ENCODE results near the gene SULT1E1. TPM values are rescaled to one million over a fixed set of nuclear protein-coding genes. Genes with fewer than 3 reads are reported as not detected.

Gene SULT1E1, protein sequence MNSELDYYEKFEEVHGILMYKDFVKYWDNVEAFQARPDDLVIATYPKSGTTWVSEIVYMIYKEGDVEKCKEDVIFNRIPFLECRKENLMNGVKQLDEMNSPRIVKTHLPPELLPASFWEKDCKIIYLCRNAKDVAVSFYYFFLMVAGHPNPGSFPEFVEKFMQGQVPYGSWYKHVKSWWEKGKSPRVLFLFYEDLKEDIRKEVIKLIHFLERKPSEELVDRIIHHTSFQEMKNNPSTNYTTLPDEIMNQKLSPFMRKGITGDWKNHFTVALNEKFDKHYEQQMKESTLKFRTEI
- polyA plus RNA-seq, result under 1 TPM in 1 of 3 donors, not detected in 2; 0.23 TPM

DNA sequence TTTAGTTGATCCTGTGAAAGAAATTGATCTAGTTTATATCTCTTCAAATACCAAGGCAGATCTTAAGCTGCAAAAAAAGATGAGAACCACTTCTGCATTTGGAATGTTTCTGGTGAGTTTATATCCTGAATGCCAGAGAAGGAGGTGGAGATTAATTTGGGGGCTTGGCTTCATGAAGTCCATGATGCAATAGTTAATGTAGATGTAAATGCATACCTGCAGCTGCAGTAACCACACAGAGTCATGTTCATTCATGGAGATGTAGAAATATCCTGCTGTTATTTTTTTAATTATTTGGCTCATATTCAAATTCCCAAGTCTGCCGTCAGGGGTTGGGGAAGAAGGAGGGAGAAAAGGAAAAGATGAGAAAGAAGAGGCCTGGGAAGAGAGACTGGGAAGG lies at the start of gene SULT1E1:
SULT1E1 (minus strand) TSS at position 94 of the 400 bp plus-strand sequence. CDS start 2,501 bp downstream, outside the sequence.
- Mint-ChIP-seq H3K27ac (no peak within 1 kb of the TSS), H3K4me3 (no peak within 1 kb of the TSS), H3K9me3 (peaks cover 0 to 2% (median 0%) of the 10 kb centered on the region in 6 donors), H3K4me1 (no peaks in the 10 kb centered on the region), H3K27me3 (ENCODE audit: low read depth in 3 of 3) (peaks cover 0 to 2% (median 0%) of the 10 kb centered on the region in 3 donors), H3K36me3 (no peaks in the 10 kb centered on the region)
- no peak for DNase-seq

DNA sequence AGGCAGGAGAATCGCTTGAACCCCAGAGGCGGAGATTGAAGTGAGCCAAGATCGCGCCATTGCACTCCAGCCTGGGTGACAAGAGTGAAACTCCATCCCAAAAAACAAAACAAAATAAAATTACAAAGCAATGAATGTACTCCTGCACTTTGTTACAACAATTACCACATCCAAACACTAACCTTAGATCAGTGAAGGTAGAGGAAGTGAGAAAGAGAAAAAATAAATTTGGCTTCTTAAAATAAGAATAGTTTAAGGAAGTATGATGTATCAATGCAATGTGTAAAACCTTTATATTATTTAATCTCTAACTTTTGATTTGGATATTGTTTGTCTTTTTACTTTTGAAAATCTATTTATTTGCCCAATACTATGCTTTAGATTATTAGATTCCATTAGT lies 49.2 kb upstream of the SULT1E1 start:
- Mint-ChIP-seq H3K36me3 (no peaks in the 10 kb centered on the region), H3K27ac (no peak overlapping the region), H3K27me3 (ENCODE audit: low read depth in 3 of 3) (peaks cover 0 to 2% (median 2%) of the 10 kb centered on the region in 3 donors), H3K4me3 (no peak overlapping the region), H3K4me1 (no peaks in the 10 kb centered on the region), H3K9me3 (peaks cover 0 to 2% (median 0%) of the 10 kb centered on the region in 6 donors)
- no peak for DNase-seq

DNA sequence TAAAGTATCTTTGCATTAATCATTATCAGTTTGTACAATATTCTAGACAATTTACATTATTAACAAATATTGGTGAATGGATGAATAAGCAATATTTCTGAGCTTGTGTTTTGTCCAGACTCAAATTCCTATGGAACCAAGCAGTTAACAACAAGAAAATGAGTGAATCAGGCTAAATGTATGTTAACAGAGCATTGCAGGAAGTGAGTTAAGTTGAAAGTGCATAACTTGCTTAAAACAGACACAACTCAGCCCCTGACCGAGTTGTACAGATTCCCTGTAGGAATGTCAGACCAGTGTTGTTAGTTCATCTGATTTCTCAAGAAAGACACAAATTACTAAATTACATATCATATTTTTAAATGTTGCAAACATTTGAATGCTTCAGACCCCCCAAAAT lies 47.2 kb upstream of the SULT1E1 start:
- H3K4me3 Mint-ChIP-seq, result no peak overlapping the region
- H3K27ac Mint-ChIP-seq, result no peak overlapping the region
- no peak for DNase-seq
- peaks cover 2 to 3% (median 2%) of the 10 kb centered on the region in 3 donors for H3K27me3 Mint-ChIP-seq (ENCODE audit: low read depth in 3 of 3)
- no peaks in the 10 kb centered on the region for H3K4me1 Mint-ChIP-seq
- H3K36me3 Mint-ChIP-seq, result no peaks in the 10 kb centered on the region
- peaks cover 0 to 11% (median 0%) of the 10 kb centered on the region in 6 donors for H3K9me3 Mint-ChIP-seq

DNA sequence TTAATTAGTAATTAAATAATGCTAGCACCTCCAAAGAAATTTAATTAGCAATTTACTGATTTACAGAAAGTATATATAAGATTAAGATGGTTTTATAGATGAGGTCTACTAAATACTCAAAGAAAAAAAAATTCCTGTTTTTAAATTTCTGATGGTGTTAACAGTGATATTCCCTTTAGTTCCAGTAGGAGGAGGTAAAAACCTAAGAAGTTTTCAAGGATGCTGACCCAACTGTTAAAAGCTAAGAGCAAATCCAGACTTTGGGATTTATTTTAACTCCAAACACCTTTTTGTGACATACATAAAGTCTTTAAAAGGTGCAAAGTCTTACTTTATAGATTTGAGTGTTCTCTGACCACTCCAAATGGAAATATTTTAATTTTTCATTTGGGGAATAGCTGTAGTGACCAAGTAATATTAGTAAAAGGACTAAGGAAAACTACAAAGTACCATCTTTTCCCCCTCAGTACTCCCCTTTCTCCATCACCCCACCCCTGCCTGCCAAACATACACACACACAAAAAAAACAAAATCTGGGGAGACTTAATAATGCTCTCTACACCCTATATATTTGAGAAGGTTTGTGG lies 36.7 kb upstream of the SULT1E1 start:
- DNase-seq, result no peak
- H3K4me1 Mint-ChIP-seq, result no peaks in the 10 kb centered on the region
- H3K9me3 Mint-ChIP-seq, result no peaks in the 10 kb centered on the region
- H3K36me3 Mint-ChIP-seq, result no peaks in the 10 kb centered on the region
- H3K27ac Mint-ChIP-seq, result no peak overlapping the region
- H3K27me3 Mint-ChIP-seq (ENCODE audit: low read depth in 3 of 3), result peaks cover 0 to 3% (median 2%) of the 10 kb centered on the region in 3 donors
- H3K4me3 Mint-ChIP-seq, result no peak overlapping the region

DNA sequence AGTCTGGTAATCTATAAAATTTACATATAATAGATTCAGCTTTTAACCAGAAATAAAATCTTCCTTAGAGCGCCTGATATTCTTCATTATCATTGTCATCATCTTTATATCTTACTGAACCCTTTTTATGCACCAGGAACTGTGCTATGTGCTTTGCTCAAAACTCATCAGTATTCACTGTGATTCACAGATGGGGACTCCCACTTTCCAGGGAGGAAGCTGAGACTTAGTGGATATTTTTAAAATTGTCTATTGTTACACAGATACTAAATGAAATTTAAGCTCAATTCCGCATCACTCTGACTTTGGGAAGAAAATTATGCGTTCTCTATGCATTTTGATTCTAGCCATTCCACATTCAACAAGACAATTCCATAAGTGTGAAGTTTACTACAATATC lies 34.8 kb upstream of the SULT1E1 start:
- H3K9me3 Mint-ChIP-seq, result peaks cover 0 to 2% (median 0%) of the 10 kb centered on the region in 6 donors

DNA sequence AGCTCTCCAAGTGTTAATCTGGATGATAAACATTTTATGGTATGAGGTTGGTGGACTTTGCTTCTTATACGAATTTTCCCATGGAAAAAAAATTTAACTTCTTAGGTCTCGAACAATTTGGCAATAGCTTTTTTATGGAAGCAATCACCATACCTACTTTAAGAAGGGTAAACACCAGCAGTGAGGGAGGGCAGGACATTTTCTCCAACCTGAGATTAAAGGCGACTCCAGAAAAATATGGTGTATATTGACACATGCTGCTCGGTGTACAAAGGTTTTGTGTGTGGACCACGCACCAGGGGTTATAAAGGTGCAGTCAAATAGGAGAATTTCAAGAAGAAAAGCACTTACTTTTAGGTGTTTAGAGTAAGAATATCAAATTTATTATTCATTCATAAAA lies 34.2 kb upstream of the SULT1E1 start:
- DNase-seq, result no peak
- Mint-ChIP-seq H3K4me3 (no peak overlapping the region), H3K36me3 (no peaks in the 10 kb centered on the region), H3K27me3 (ENCODE audit: low read depth in 3 of 3) (peaks cover 1 to 3% (median 2%) of the 10 kb centered on the region in 3 donors), H3K27ac (no peak overlapping the region), H3K9me3 (peaks cover 0 to 2% (median 0%) of the 10 kb centered on the region in 6 donors), H3K4me1 (no peaks in the 10 kb centered on the region)

More for the DNA sequence above, 34.8 kb upstream of the SULT1E1 start:
- Mint-ChIP-seq H3K4me1 (no peaks in the 10 kb centered on the region), H3K36me3 (no peaks in the 10 kb centered on the region), H3K27me3 (ENCODE audit: low read depth in 3 of 3) (peaks cover 1 to 3% (median 2%) of the 10 kb centered on the region in 3 donors), H3K27ac (no peak overlapping the region), H3K4me3 (no peak overlapping the region)
- DNase-seq, result no peak

DNA sequence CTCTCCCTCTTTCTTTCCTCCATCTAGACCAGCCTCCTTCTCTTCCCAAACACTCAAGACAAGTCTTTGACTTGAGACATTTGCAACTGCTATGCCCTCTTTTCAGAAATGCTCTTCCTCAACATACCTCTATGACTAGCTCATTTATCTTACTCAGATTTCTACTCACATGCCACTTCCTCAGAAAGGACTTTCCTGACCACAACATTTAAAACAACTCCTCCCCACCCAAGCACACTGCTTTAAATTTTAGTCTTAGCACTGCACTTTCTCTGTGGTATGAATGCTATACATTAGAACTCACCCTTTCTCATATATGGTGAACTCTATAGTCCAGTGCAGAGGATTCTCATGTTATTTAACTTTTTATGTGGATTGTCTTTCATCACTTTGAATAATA lies 28.4 kb upstream of the SULT1E1 start:
- no peak overlapping the region for H3K27ac Mint-ChIP-seq
- no peak for DNase-seq
- H3K4me1 Mint-ChIP-seq, result peaks cover 3 to 7% of the 10 kb centered on the region in 2 donors
- peaks cover 0 to 2% (median 0%) of the 10 kb centered on the region in 6 donors for H3K9me3 Mint-ChIP-seq
- no peaks in the 10 kb centered on the region for H3K36me3 Mint-ChIP-seq
- peaks cover 0 to 1% (median 0%) of the 10 kb centered on the region in 3 donors for H3K27me3 Mint-ChIP-seq (ENCODE audit: low read depth in 3 of 3)
- no peak overlapping the region for H3K4me3 Mint-ChIP-seq

DNA sequence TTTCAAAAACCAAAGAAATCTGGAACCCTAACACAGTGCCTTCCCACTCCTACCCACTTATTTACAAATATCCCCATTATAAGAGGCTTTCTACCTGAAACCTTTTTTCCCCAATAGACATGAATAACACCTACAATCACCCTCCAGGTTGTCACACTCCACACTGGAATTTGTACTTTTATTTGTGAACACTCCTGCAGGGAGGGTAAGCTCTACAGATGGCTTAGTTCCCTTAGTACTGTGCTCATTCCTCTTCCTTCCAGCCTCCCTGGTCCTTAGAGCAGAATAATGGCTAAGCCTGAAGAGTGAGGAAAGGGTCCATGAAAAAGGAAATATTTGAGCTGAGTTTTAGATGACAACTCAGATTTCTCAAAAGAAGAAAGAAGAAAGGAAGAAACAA lies 22.2 kb upstream of the SULT1E1 start:
- Mint-ChIP-seq H3K4me1 (no peaks in the 10 kb centered on the region), H3K4me3 (no peak overlapping the region), H3K9me3 (no peaks in the 10 kb centered on the region), H3K36me3 (no peaks in the 10 kb centered on the region), H3K27me3 (ENCODE audit: low read depth in 3 of 3) (no peaks in the 10 kb centered on the region), H3K27ac (no peak overlapping the region)
- DNase-seq, result no peak

DNA sequence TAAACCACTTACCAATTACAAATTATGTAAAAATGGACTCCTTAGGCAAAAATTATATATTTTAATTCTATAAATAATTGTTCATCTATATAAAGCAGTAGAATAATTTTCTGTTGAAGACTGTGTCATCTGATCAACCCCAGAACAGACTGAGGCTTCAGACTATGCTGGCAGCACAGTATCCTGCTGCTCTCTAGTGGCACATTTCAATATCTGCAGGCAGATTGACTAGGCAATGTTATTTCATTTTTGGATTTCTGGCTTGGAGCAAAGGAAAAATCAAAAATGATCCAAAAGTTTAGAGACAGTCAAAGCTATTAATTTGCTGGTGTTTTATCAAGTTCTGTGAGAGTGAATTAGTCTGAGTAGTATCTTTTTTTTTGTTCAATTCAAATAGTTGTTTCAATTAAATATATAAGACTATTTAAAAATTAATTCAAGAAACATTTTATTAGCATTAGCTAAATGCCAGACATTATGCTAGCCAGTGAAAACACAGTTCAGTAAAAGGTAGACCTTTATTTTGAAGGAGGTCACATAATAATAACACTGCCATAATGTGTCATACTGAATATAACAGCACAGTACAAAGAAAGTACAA lies 21.3 kb upstream of the SULT1E1 start:
- no peaks in the 10 kb centered on the region for H3K36me3 Mint-ChIP-seq
- H3K27me3 Mint-ChIP-seq (ENCODE audit: low read depth in 3 of 3), result no peaks in the 10 kb centered on the region
- DNase-seq, result peak; percentile 37 to 51 (median 46)
- H3K27ac Mint-ChIP-seq, result no peak overlapping the region
- no peaks in the 10 kb centered on the region for H3K4me1 Mint-ChIP-seq
- H3K9me3 Mint-ChIP-seq, result no peaks in the 10 kb centered on the region
- H3K4me3 Mint-ChIP-seq, result no peak overlapping the region

DNA sequence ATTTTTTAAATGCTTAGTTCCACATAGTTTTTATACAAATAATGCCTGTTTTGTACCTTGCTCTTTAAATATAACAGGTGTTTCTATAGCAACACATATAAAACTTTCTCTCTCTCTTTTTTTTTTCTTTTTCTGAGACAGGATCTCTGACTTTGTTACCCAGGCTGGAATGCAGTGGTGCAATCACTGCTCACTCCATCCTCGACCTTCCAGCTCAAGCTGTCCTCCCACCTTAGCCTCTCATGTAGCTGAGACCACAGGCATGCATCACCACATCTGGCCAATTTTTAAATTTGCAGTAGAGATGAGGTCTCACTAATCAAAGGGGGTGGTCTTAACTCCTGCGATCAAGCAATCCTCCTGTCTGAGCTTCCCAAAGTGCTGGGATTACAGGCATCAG lies 18.3 kb upstream of the SULT1E1 start:
- Mint-ChIP-seq H3K36me3 (no peaks in the 10 kb centered on the region), H3K27ac (no peak overlapping the region), H3K4me1 (no peaks in the 10 kb centered on the region), H3K4me3 (no peak overlapping the region), H3K27me3 (ENCODE audit: low read depth in 3 of 3) (no peaks in the 10 kb centered on the region), H3K9me3 (no peaks in the 10 kb centered on the region)
- DNase-seq, result no peak

DNA sequence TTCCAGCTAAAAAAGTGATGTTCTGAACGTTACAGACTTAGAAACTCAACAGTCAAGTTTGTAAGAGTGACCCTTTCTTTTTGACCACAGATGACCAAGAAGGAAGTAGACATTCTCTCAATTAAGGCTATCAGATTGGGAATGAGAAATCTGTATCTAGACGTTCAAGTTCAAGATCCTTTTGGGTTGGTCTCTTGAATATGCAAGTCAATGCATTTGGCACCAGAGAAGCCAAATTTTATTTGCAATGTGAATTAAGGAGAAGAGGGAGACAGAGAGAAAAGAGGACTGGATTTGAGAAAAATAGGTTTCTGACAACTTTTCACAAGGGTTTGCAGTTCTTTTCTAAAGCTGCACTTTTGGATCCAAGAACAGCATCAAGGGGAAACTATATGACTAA lies 17.5 kb upstream of the SULT1E1 start:
- Mint-ChIP-seq H3K9me3 (no peaks in the 10 kb centered on the region), H3K4me1 (no peaks in the 10 kb centered on the region), H3K36me3 (no peaks in the 10 kb centered on the region), H3K4me3 (no peak overlapping the region), H3K27me3 (ENCODE audit: low read depth in 3 of 3) (peaks cover 0 to 4% (median 0%) of the 10 kb centered on the region in 3 donors), H3K27ac (no peak overlapping the region)
- DNase-seq, result no peak

DNA sequence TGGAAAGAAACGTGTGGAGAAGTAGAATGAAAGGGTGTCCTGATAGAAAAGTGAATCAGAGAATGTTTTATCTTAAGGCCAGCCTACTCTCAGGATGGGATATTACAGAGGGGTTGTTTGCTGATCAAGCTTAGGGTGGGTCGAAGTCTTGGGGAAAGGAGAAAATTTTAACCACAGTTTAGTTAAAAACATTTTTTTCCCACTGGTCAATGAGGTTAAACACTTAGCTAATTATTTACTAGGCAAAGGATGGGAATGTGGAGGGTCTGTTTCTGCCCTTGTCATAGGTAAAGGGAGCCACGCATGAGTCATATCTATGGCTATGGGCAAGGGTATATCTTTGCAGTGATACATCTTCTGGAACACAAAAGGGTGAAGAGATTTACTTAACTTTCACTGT lies 16.1 kb upstream of the SULT1E1 start:
- Mint-ChIP-seq H3K4me1 (no peaks in the 10 kb centered on the region), H3K27me3 (ENCODE audit: low read depth in 3 of 3) (peaks cover 0 to 4% (median 0%) of the 10 kb centered on the region in 3 donors), H3K9me3 (no peaks in the 10 kb centered on the region)

DNA sequence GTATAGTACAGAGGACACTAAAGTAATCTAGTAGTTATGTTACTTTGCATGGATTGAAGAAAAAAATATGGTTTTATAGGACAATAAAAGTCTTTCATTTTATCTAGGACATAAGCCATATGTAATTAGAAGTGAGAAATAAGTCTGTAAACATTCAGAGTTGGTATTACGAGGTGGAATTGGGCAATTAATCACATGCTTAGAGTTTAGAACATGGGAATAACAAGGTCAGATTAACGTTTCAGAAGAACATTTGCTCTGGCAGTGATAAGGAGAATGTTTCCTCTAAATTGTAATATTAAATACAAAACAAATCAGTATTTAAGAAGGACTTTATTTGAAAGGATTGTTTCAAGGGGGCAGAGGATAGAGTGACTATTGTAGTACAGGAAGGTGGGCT lies 15.6 kb upstream of the SULT1E1 start:
- Mint-ChIP-seq H3K36me3 (no peaks in the 10 kb centered on the region), H3K4me1 (no peaks in the 10 kb centered on the region), H3K27ac (no peak overlapping the region), H3K4me3 (no peak overlapping the region), H3K27me3 (ENCODE audit: low read depth in 3 of 3) (peaks cover 0 to 4% (median 0%) of the 10 kb centered on the region in 3 donors), H3K9me3 (no peaks in the 10 kb centered on the region)
- DNase-seq, result no peak

More for the DNA sequence above, 16.1 kb upstream of the SULT1E1 start:
- H3K4me3 Mint-ChIP-seq, result no peak overlapping the region
- no peak for DNase-seq
- H3K36me3 Mint-ChIP-seq, result no peaks in the 10 kb centered on the region
- no peak overlapping the region for H3K27ac Mint-ChIP-seq

DNA sequence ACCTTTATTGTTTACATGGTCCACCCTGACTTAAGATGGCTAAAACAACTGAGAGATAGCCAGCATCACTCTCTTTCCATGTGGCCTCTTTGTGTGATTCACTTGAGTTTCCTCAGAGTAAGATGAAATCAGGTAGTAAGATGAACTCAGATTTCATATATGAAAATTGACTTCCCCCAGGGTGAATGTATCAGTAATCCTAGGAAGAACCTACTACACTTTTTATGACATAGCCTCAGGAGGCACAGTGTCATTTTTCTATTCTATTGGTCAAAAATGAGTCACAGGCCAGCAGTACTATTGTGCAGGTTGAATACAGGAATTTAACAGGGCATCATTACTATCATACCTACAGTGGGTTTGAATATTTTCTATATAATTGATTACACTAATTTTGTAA lies 14.6 kb upstream of the SULT1E1 start:
- Mint-ChIP-seq H3K4me3 (no peak overlapping the region), H3K9me3 (no peaks in the 10 kb centered on the region), H3K27me3 (ENCODE audit: low read depth in 3 of 3) (peaks cover 0 to 4% (median 1%) of the 10 kb centered on the region in 3 donors), H3K4me1 (no peaks in the 10 kb centered on the region), H3K36me3 (no peaks in the 10 kb centered on the region), H3K27ac (no peak overlapping the region)
- DNase-seq, result no peak
